H1 (cell line): ENCODE results near the gene PELI2. TPM values are rescaled to one million over a fixed set of nuclear protein-coding genes. Genes with fewer than 3 reads are reported as not detected.
A peak's percentile ranks its signal among the peaks of the same experiment; 100 is the strongest.

Source experiments
- CTCF ChIA-PET: fragments of 300-600 bp; sonication (Branson Sonifier 250); formaldehyde crosslinking; loops from one replicate; lab custom pipeline; 2021; ENCODE audit not compliant: partially characterized antibody; lab: Charles Lee
- POLR2A ChIA-PET: fragments of 300-600 bp; sonication (Branson Sonifier 250); formaldehyde crosslinking; loops from one replicate; lab custom pipeline; 2021; ENCODE audit warnings: inconsistent platforms; ENCODE audit not compliant: partially characterized antibody; lab: Charles Lee
- DNase-seq, 2 experiments: peaks; one replicate each; pipeline versions ENCODE4 v3.0.0 to v3.0.0-alpha.2; 2010 to 2022; ENCODE audit warnings: low spot score in 2 of 2, low read depth in 1 of 2, mixed read lengths in 1 of 2
- FAIRE-seq: peaks from 2 replicates; lab custom pipeline; 2011; peaks lifted over from hg19 to GRCh38; lab: Jason Lieb, UNC
- H2AFZ ChIP-seq: 2 replicates; pipeline ENCODE4 v1.8.1; 2012; ENCODE audit warnings: low read length, inconsistent platforms
- H2AK5ac ChIP-seq: 2 replicates; pipeline ENCODE4 v1.6.1; 2013; ENCODE audit warnings: low read depth, low read length
- H2BK120ac ChIP-seq: replicated peaks from 2 replicates; pipeline ENCODE3; 2013; ENCODE audit warnings: low read depth, low read length, inconsistent platforms
- H2BK12ac ChIP-seq: 2 replicates; pipeline ENCODE4 v1.6.1; 2013; ENCODE audit warnings: low read depth, low read length
- H2BK15ac ChIP-seq: 2 replicates; pipeline ENCODE4 v1.6.1; 2013; ENCODE audit warnings: low read length
- H2BK20ac ChIP-seq: 2 replicates; pipeline ENCODE4 v1.6.1; 2013; ENCODE audit warnings: low read length
- H2BK5ac ChIP-seq: 2 replicates; pipeline ENCODE4 v1.6.1; 2013; ENCODE audit warnings: low read depth, low read length
- H3K14ac ChIP-seq: 2 replicates; pipeline ENCODE4 v1.6.1; 2013; ENCODE audit warnings: inconsistent platforms; ENCODE audit not compliant: insufficient read length
- H3K18ac ChIP-seq: 2 replicates; pipeline ENCODE4 v1.6.1; 2013; ENCODE audit warnings: low read length; ENCODE audit errors: extremely low read depth
- H3K23ac ChIP-seq: 2 replicates; pipeline ENCODE4 v1.6.1; 2013; ENCODE audit warnings: inconsistent platforms; ENCODE audit not compliant: insufficient read length
- H3K23me2 ChIP-seq: 2 replicates; pipeline ENCODE4 v1.6.1; 2013; ENCODE audit warnings: low read depth, low read length
- H3K27ac ChIP-seq: 2 replicates; pipeline ENCODE4 v1.6.1; 2011; ENCODE audit warnings: low read depth, low read length, inconsistent platforms
- H3K27me3 ChIP-seq, 4 experiments: replicated peaks in 1 of 4; 1 replicate in 1 of 4; 2 replicates in 3 of 4; pipeline versions ENCODE4 v1.6.1 to v1.8.1; 2011 to 2013; ENCODE audit warnings: low read length in 3 of 4, mild to moderate bottlenecking in 3 of 4, inconsistent platforms in 2 of 4, mixed read lengths in 2 of 4, moderate library complexity in 1 of 4; ENCODE audit not compliant: control insufficient read depth in 3 of 4, insufficient read depth in 3 of 4; ENCODE audit errors: extremely low read depth in 1 of 4
- H3K36me3 ChIP-seq, 4 experiments: 2 replicates each; pipeline versions ENCODE4 v1.6.1 to v1.8.1; 2011 to 2013; ENCODE audit warnings: mild to moderate bottlenecking in 4 of 4, low read length in 3 of 4, moderate library complexity in 2 of 4, control low read depth in 1 of 4, inconsistent platforms in 1 of 4; ENCODE audit not compliant: insufficient read depth in 4 of 4, control insufficient read depth in 2 of 4
- H3K4ac ChIP-seq: replicated peaks from 2 replicates; pipeline ENCODE3; 2013; ENCODE audit warnings: low read length, low read depth, mixed read lengths, inconsistent platforms; ENCODE audit not compliant: insufficient read length
- H3K4me1 ChIP-seq, 4 experiments: replicated peaks in 1 of 4; 1 replicate in 1 of 4; 2 replicates in 3 of 4; pipeline versions ENCODE4 v1.6.1 to v1.8.1; 2011 to 2013; ENCODE audit warnings: low read length in 3 of 4, inconsistent platforms in 2 of 4, mixed read lengths in 1 of 4; ENCODE audit not compliant: insufficient read depth in 4 of 4, control insufficient read depth in 3 of 4
- H3K4me2 ChIP-seq, 2 experiments: 2 replicates each; pipeline versions ENCODE4 v1.6.1 to v1.8.1; 2011 to 2013; ENCODE audit warnings: low read depth in 2 of 2, low read length in 2 of 2, control low read depth in 1 of 2, inconsistent platforms in 1 of 2, mild to moderate bottlenecking in 1 of 2; ENCODE audit not compliant: insufficient read depth in 1 of 2
- H3K4me3 ChIP-seq, 4 experiments: fragments of 200-600, 300-600 bp in 1 of 4; sonication (generic), shearing (Covaris generic), sonication (Bioruptor Twin) in 1 of 4; 2 replicates each; pipeline versions ENCODE4 v1.5.1 to v1.8.1; 2011 to 2016; ENCODE audit warnings: low read length in 4 of 4, low read depth in 3 of 4, control low read depth in 2 of 4, inconsistent platforms in 2 of 4, mild to moderate bottlenecking in 2 of 4, mixed read lengths in 1 of 4, moderate library complexity in 1 of 4; ENCODE audit not compliant: insufficient read depth in 2 of 4; ENCODE audit errors: extremely low read depth in 1 of 4
- H3K56ac ChIP-seq: replicated peaks from 2 replicates; pipeline ENCODE3; 2013; ENCODE audit warnings: low read depth, mild to moderate bottlenecking, mixed read lengths, low read length, inconsistent platforms; ENCODE audit not compliant: insufficient read length
- H3K79me1 ChIP-seq: 2 replicates; pipeline ENCODE4 v1.6.1; 2013; ENCODE audit warnings: low read depth, low read length, control low read depth
- H3K79me2 ChIP-seq, 2 experiments: 2 replicates each; pipeline versions ENCODE4 v1.6.1 to v1.8.1; 2012 to 2013; ENCODE audit warnings: low read length in 2 of 2, mild to moderate bottlenecking in 2 of 2, inconsistent platforms in 1 of 2; ENCODE audit not compliant: insufficient read depth in 2 of 2, control insufficient read depth in 1 of 2
- H3K9ac ChIP-seq, 4 experiments: replicated peaks in 1 of 4; 1 replicate in 1 of 4; 2 replicates in 3 of 4; pipeline versions ENCODE4 v1.6.1 to v1.8.1; 2011 to 2013; ENCODE audit warnings: low read depth in 3 of 4, low read length in 3 of 4, control low read depth in 2 of 4, mild to moderate bottlenecking in 2 of 4, moderate library complexity in 2 of 4, inconsistent platforms in 1 of 4; ENCODE audit errors: extremely low read depth in 1 of 4
- H3K9me3 ChIP-seq, 2 experiments: 2 replicates each; pipeline versions ENCODE4 v1.6.1 to v1.8.1; 2012 to 2013; ENCODE audit warnings: mild to moderate bottlenecking in 2 of 2, moderate library complexity in 2 of 2, control low read depth in 1 of 2, inconsistent platforms in 1 of 2, low read depth in 1 of 2, low read length in 1 of 2, mixed read lengths in 1 of 2; ENCODE audit not compliant: insufficient read depth in 2 of 2
- H4K20me1 ChIP-seq, 2 experiments: replicated peaks in 1 of 2; 2 replicates each; pipeline versions ENCODE3 to v1.8.1; 2011 to 2013; ENCODE audit warnings: inconsistent platforms in 2 of 2, low read length in 2 of 2, mild to moderate bottlenecking in 1 of 2; ENCODE audit not compliant: insufficient read depth in 2 of 2, control insufficient read depth in 1 of 2
- H4K5ac ChIP-seq: 2 replicates; pipeline ENCODE4 v1.6.1; 2013; ENCODE audit warnings: low read length, low read depth, mixed read lengths, inconsistent platforms; ENCODE audit not compliant: insufficient read length
- H4K8ac ChIP-seq: 2 replicates; pipeline ENCODE4 v1.8.0; 2013; ENCODE audit warnings: mild to moderate bottlenecking, moderate library complexity, low read length, inconsistent platforms; ENCODE audit not compliant: insufficient read depth; ENCODE audit errors: extremely low read depth
- H4K91ac ChIP-seq: replicated peaks from 2 replicates; pipeline ENCODE3; 2013; ENCODE audit warnings: low read length, mixed read lengths, inconsistent platforms; ENCODE audit not compliant: insufficient read length
- RAD21 ChIP-seq, 2 experiments: IDR thresholded peaks in 1 of 2; conservative IDR thresholded peaks in 1 of 2; 2 replicates each; pipeline ENCODE4 v1.6.1; 2011; ENCODE audit warnings: low read depth in 2 of 2, low read length in 2 of 2, improper control_type of control experiment in 1 of 2, inconsistent platforms in 1 of 2, mild to moderate bottlenecking in 1 of 2, moderate library complexity in 1 of 2
- WGBS, 2 experiments: shearing (Covaris generic) in 1 of 2; methylation state at CpG; one replicate each; pipeline versions ENCODE4 v1.1.6 to v1.1.7; 2013 to 2015; ENCODE audit warnings: low lambda C conversion rate in 2 of 2, mixed read lengths in 2 of 2, inconsistent platforms in 1 of 2, low coverage in 1 of 2, missing lambda C conversion rate in 1 of 2; ENCODE audit not compliant: insufficient replicate concordance in 2 of 2, insufficient coverage in 1 of 2, insufficient read length in 1 of 2; ENCODE audit errors: extremely low coverage in 1 of 2, missing lambda C conversion rate in 1 of 2; 5-methylcytosine and 5-hydroxymethylcytosine counted together
- polyA plus RNA-seq, 7 experiments: library from polyadenylated mRNA; depleted of rRNA in 3 of 7; stranded (reverse) in 5 of 7; unstranded in 2 of 7; fragments of >200 nt in 5 of 7; fragments of 200-250 nt in 2 of 7; gene quantifications; 1 replicate in 5 of 7; 2 replicates in 1 of 7; 4 replicates in 1 of 7; pipeline versions ENCODE4 v1.2.1 to v1.2.3, GENCODE V29; 2011 to 2013; ENCODE audit warnings: missing spikeins in 2 of 7, mixed read lengths in 2 of 7
- total RNA-seq: library from RNA; stranded (reverse); fragmentation: NEBNext Ultra II Directional; extraction: Animal tissue kit (Norgen Biotek cat#: 25700); gene quantifications from 2 replicates; pipeline ENCODE4 v1.2.1, GENCODE V29; 2021

PELI2 gene
- total and polyA plus RNA-seq, 2 of the 8 experiments (the other 6 are each of a cell fraction or from before 2014, with no cell fraction given) = 14.6 to 25.7 TPM

DNA sequence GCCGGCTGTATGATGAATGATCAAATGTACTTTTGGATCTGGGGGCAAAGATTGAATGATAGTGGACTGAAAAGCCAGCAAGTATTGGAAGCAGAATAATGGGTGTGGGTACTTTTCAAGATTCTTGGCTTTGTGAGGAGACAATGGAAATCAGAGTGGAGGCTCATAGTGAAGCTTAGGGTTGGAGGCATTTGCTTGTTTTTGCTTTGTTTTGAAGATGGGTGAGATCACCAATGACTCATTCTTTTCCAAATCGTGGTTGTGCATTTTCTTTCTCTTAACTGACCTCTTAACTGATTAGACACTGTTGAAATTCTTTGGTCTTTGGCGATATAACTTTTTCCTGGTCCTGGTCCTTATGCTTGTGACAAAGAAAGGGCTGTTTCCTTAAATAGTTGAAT lies 54.4 kb downstream of the PELI2 start:
- Histone ChIP-seq H3K27me3 (no peaks in the 10 kb centered on the region), H2BK20ac (no peak overlapping the region), H2BK5ac (no peak overlapping the region), H2BK120ac (no peak overlapping the region), H4K20me1 (peaks cover 0 to 7% of the 10 kb centered on the region in 2 experiments), H4K91ac (no peak overlapping the region), H2BK15ac (no peak overlapping the region), H3K14ac (no peak overlapping the region), H2BK12ac (no peak overlapping the region), H3K4ac (no peak overlapping the region), H3K27ac (no peak overlapping the region), H3K4me1 (peaks cover 0 to 7% (median 0%) of the 10 kb centered on the region in 4 experiments; a peak in 2 of 7 replicates), H4K8ac (no peak overlapping the region), H3K9ac (no peak overlapping the region), H3K79me1 (peaks cover 6% of the 10 kb centered on the region), H3K23ac (no peak overlapping the region), H3K18ac (no peak overlapping the region), H3K36me3 (no peaks in the 10 kb centered on the region), H3K56ac (no peak overlapping the region), H3K23me2 (no peaks in the 10 kb centered on the region), H3K79me2 (peaks cover 0 to 67% of the 10 kb centered on the region in 2 experiments; a peak in 3 of 4 replicates), H2AFZ (no peak overlapping the region), H2AK5ac (peak overlapping the region; percentile 45; the same call in 1 of the 2 replicates), H3K4me2 (no peak overlapping the region), H3K4me3 (no peak overlapping the region), H4K5ac (no peak overlapping the region), H3K9me3 (no peaks in the 10 kb centered on the region)
- ChIA-PET CTCF (interaction anchor here (1.2 kb wide), 1 partner anchor 166 kb away, joined by 4 read pairs; no protein-coding TSS in a partner anchor), POLR2A (no interaction called here)
- FAIRE-seq = no peak
- no peak for TF ChIP-seq RAD21 (IDR thresholded peaks at IDR 0.05 in 1 of 2, conservative IDR thresholded peaks at IDR 0.05 in 1 of 2; ENCODE audit: low read depth in 2 of 2, low read length in 2 of 2)
- no peak for DNase-seq
- 78% methylated on average over 3 of the region's 3 CpGs; no CpG with 5 or more reads in 1 of the 2 experiments for WGBS, 2 experiments
